PC-9 (cell line): ENCODE measurements around the gene TGFBR2. TPM values are rescaled to one million over a fixed set of nuclear protein-coding genes. Genes with fewer than 3 reads are reported as not detected.

Experiments used
- BruUV-seq: library from RNA; stranded (reverse); fragments of 400-500 nt; replicated peaks from 2 replicates; lab custom pipeline; 2021; lab: Mats Ljungman, UMichigan
- CTCF ChIA-PET: fragments of 300-600 bp; sonication (Branson Sonifier 250); formaldehyde crosslinking; loops from one replicate; lab custom pipeline; 2022; ENCODE audit warnings: antibody characterized with exemption; lab: Charles Lee
- POLR2A ChIA-PET: fragments of 300-600 bp; sonication (Branson Sonifier 250); formaldehyde crosslinking; loops from one replicate; lab custom pipeline; 2022; ENCODE audit warnings: antibody characterized with exemption; ENCODE audit not compliant: unreplicated experiment; lab: Charles Lee
- DNase-seq, 2 experiments: peaks; one replicate each; pipeline versions ENCODE4 v3.0.0 to v3.0.0-alpha.2; 2015 to 2022; ENCODE audit warnings: mixed read lengths in 1 of 2
- H2AFZ ChIP-seq: fragments of 200-600 bp; sonication (generic); 2 replicates; pipeline ENCODE4 v1.8.1; 2017; ENCODE audit warnings: antibody characterized with exemption
- H3F3A ChIP-seq: fragments of 200-600 bp; sonication (generic); 2 replicates; pipeline ENCODE4 v1.8.1; 2017; ENCODE audit warnings: antibody characterized with exemption, mild to moderate bottlenecking, low read depth; ENCODE audit not compliant: insufficient read depth
- H3K27ac ChIP-seq: fragments of 200-600 bp; sonication (generic); 2 replicates; pipeline ENCODE4 v1.6.1; 2016; ENCODE audit warnings: mixed run types
- H3K27me3 ChIP-seq: fragments of 200-600 bp; sonication (generic); 2 replicates; pipeline ENCODE4 v1.6.1; 2016; ENCODE audit warnings: low read depth, mixed run types; ENCODE audit not compliant: insufficient read depth
- H3K36me3 ChIP-seq: fragments of 200-600 bp; sonication (generic); 2 replicates; pipeline ENCODE4 v1.6.1; 2016; ENCODE audit warnings: low read depth, mixed run types
- H3K4me1 ChIP-seq: fragments of 200-600 bp; sonication (generic); replicated peaks from 2 replicates; pipeline ENCODE4 v1.6.1; 2016; ENCODE audit warnings: mixed run types; ENCODE audit not compliant: insufficient read depth
- H3K4me2 ChIP-seq: fragments of 200-600 bp; sonication (generic); 2 replicates; pipeline ENCODE4 v1.6.1; 2017; ENCODE audit warnings: mixed run types
- H3K4me3 ChIP-seq: fragments of 200-600 bp; sonication (generic); 2 replicates; pipeline ENCODE4 v1.6.1; 2016; ENCODE audit warnings: mixed run types
- H3K79me2 ChIP-seq: fragments of 200-600 bp; sonication (generic); 2 replicates; pipeline ENCODE4 v1.6.1; 2017; ENCODE audit warnings: low read depth, mixed run types
- H3K9me2 ChIP-seq: fragments of 200-600 bp; sonication (generic); 2 replicates; pipeline ENCODE4 v1.8.1; 2017; ENCODE audit warnings: mild to moderate bottlenecking; ENCODE audit not compliant: insufficient read depth
- H3K9me3 ChIP-seq: fragments of 200-600 bp; sonication (generic); 2 replicates; pipeline ENCODE4 v1.8.1; 2016; ENCODE audit warnings: low read depth; ENCODE audit not compliant: insufficient read depth
- H4K20me1 ChIP-seq: fragments of 200-600 bp; sonication (generic); 2 replicates; pipeline ENCODE4 v1.8.1; 2017; ENCODE audit not compliant: insufficient read depth
- EZH2 ChIP-seq: fragments of 200-600 bp; sonication (generic); IDR thresholded peaks from 2 replicates; pipeline ENCODE4 v1.8.0; 2017; ENCODE audit warnings: antibody characterized with exemption, low read depth
- intact Hi-C: fragments of 100-400 bp; cut with micrococcal nuclease; formaldehyde crosslinking; loops from one replicate; pipeline ENCODE4 v1.10.0; 2022; ENCODE audit not compliant: unreplicated experiment
- total RNA-seq: library from RNA; stranded (reverse); gene quantifications from 2 replicates; pipeline ENCODE4 v1.2.3, GENCODE V29; 2021
- TF ChIP-seq, protein P1 (sequence below): fragments of 200-600 bp; sonication (generic); conservative IDR thresholded peaks from 2 replicates; pipeline ENCODE4 v1.6.1; 2017; ENCODE audit warnings: mixed run types, antibody characterized with exemption, mild to moderate bottlenecking, moderate library complexity

TGFBR2 gene
- total RNA-seq, 1 experiment from 2014 or later: 33.6 TPM

DNA sequence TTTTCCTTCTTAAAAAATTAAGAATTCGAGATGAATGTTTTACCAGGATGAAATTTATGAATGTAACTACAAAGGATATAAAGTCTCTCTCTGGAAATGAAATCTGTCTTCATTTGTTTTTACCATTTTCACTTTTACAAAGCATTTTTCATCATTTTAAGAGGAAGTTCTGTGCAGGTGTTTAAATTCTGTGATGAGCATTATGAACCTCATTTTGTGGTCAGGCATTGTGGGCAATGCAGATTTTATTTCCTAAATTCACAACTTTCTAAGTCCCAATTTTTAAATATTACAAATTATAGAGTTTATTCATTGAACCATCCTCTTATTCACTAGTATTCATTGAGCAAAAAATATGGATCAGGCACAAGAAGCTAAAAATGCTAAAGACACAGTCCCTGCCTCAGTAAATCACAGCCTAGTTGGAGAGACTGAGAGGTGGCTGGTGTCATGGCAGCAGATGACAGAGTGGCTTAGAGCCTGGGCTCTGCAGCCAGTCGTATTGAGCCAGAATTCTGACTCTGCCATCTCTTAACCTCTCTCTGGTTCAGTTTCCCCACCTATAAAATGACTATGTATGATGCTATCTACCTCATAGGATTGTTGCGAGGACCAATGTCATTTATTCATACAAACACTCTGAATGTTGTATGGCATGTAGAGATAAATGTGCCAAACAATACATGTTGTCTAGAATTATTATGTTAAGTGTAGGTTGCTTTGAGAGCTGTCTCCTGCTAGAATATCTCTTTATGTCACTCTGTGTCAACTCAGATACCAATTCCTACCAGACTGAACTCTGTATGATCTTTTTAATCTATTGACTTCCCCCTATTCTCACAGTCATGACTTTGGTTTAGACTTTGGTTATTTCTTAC is 7.5 kb upstream of the TGFBR2 start:
- TF ChIP-seq, protein P1, sequence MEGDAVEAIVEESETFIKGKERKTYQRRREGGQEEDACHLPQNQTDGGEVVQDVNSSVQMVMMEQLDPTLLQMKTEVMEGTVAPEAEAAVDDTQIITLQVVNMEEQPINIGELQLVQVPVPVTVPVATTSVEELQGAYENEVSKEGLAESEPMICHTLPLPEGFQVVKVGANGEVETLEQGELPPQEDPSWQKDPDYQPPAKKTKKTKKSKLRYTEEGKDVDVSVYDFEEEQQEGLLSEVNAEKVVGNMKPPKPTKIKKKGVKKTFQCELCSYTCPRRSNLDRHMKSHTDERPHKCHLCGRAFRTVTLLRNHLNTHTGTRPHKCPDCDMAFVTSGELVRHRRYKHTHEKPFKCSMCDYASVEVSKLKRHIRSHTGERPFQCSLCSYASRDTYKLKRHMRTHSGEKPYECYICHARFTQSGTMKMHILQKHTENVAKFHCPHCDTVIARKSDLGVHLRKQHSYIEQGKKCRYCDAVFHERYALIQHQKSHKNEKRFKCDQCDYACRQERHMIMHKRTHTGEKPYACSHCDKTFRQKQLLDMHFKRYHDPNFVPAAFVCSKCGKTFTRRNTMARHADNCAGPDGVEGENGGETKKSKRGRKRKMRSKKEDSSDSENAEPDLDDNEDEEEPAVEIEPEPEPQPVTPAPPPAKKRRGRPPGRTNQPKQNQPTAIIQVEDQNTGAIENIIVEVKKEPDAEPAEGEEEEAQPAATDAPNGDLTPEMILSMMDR: no peak
- TF ChIP-seq EZH2: no peak
- no peak overlapping the region for H2AFZ ChIP-seq
- POLR2A ChIA-PET: no interaction called here

GRCh38 chr3:30600572-30600971 is 5.8 kb upstream of the TGFBR2 start:
- BruUV-seq: no TSS peak
- Histone ChIP-seq H3K9me3 (no peaks in the 10 kb centered on the region; the same call in 1 of the 2 replicates), H3K27ac (no peak overlapping the region), H3K36me3 (no peaks in the 10 kb centered on the region), H3K4me1 (peaks cover 29% of the 10 kb centered on the region), H4K20me1 (no peaks in the 10 kb centered on the region), H3F3A (peaks cover 21% of the 10 kb centered on the region), H3K27me3 (no peaks in the 10 kb centered on the region), H3K4me2 (no peak overlapping the region), H3K79me2 (no peaks in the 10 kb centered on the region), H3K9me2 (no peaks in the 10 kb centered on the region), H3K4me3 (no peak overlapping the region), H2AFZ (no peak overlapping the region)
- ChIA-PET CTCF (interaction anchor here (0.6 to 0.7 kb wide), 3 partner anchors 48 to 559 kb away, joined by 5 to 15 read pairs (median 10); no protein-coding TSS in a partner anchor), POLR2A (interaction anchor here (0.6 kb wide), 1 partner anchor 403 kb away, joined by 6 read pairs; no protein-coding TSS in a partner anchor)
- peak; percentile 23 to 43 for DNase-seq
- intact Hi-C loops: no loop called here
- TF ChIP-seq, protein P1: no peak
- no peak for TF ChIP-seq EZH2

More for the DNA sequence above, 7.5 kb upstream of the TGFBR2 start:
- intact Hi-C loops: no loop called here
- BruUV-seq: no TSS peak
- Histone ChIP-seq H3K4me2 (no peak overlapping the region), H3K4me3 (no peak overlapping the region), H3K36me3 (no peaks in the 10 kb centered on the region), H4K20me1 (no peaks in the 10 kb centered on the region), H3K9me3 (no peaks in the 10 kb centered on the region; the same call in none of the 2 replicates), H3K4me1 (peaks cover 23% of the 10 kb centered on the region), H3K79me2 (no peaks in the 10 kb centered on the region), H3K27me3 (no peaks in the 10 kb centered on the region), H3F3A (peaks cover 19% of the 10 kb centered on the region), H3K27ac (no peak overlapping the region), H3K9me2 (no peaks in the 10 kb centered on the region)
- DNase-seq: no peak
- CTCF ChIA-PET: no interaction called here

DNA sequence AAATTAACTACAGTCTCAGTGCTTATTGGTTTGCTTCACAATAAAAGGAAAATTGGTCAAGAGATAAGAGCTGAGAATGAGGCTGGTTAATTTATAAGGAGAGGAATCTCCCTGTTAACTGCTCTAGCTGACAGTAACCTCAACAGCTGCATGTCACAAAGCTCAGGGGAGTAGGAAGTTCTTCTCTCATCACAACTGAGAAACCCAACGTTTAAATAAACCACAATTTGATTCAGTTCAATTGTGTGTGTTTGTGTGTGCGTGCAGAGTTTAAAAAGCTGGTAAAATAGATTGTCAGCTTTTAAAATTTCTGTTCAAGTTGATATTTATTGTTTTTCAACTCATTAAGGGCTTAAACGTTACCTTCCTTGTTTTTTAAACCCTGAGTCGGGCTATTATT is 3.5 kb upstream of the TGFBR2 start:
- Histone ChIP-seq H3K9me2 (no peaks in the 10 kb centered on the region), H3K4me3 (no peak overlapping the region), H3K27me3 (no peaks in the 10 kb centered on the region), H3K9me3 (no peaks in the 10 kb centered on the region), H3K36me3 (no peaks in the 10 kb centered on the region), H3K27ac (no peak overlapping the region), H4K20me1 (no peaks in the 10 kb centered on the region), H3K4me1 (peaks cover 17% of the 10 kb centered on the region), H2AFZ (no peak overlapping the region), H3F3A (peaks cover 10% of the 10 kb centered on the region), H3K4me2 (no peak overlapping the region), H3K79me2 (peaks cover 5% of the 10 kb centered on the region)
- TF ChIP-seq, protein P1: no peak
- ChIA-PET CTCF (no interaction called here), POLR2A (no interaction called here)
- BruUV-seq: no TSS peak
- no peak for DNase-seq
- intact Hi-C loops: no loop called here
